Stimulated activated CD8-positive, alpha-beta memory T cell treated with anti-CD3 and anti-CD28 coated beads, Interleukin-4, amount 100 ng/mL, for 48 hours (primary cell): ENCODE measurements around the gene SRBD1.

Experiments used
- DNase-seq: peaks from one replicate; pipeline ENCODE4 v3.0.0-alpha.2; 2020

SRBD1 gene

GRCh38 chr2:45353879-45354278, 257.2 kb downstream of the SRBD1 start:
- no peak for DNase-seq

GRCh38 chr2:45352506-45352905, 258.6 kb downstream of the SRBD1 start:
- DNase-seq, result no peak

- DNase-seq, result no peak
Measured at GRCh38 chr2:45345331-45346234, 265.5 kb downstream of the SRBD1 start.

GRCh38 chr2:45344502-45344901, 266.6 kb downstream of the SRBD1 start:
- DNase-seq, result no peak

GRCh38 chr2:45344071-45344470, 267.0 kb downstream of the SRBD1 start:
- no peak for DNase-seq

GRCh38 chr2:45343251-45344017, 267.6 kb downstream of the SRBD1 start:
- DNase-seq, result no peak

- DNase-seq, result no peak
Measured at GRCh38 chr2:45340318-45340717, 270.7 kb downstream of the SRBD1 start.

- DNase-seq, result no peak
Measured at GRCh38 chr2:45339253-45339652, 271.8 kb downstream of the SRBD1 start.
